Eye (tissue), 1 donor: Measurements from ENCODE around the gene MAP4K5.

Experiments used
- DNase-seq: peaks from one replicate; pipeline ENCODE4 v3.0.0-alpha.2; 2015

Gene MAP4K5

GRCh38 chr14:50398189-50398580 is 134.2 kb downstream of the MAP4K5 start:
- no peak for DNase-seq

- no peak for DNase-seq
These were observed 134.8 kb downstream of the MAP4K5 start for GRCh38 chr14:50397390-50398188.

- DNase-seq: peak; percentile 81
These were observed 135.6 kb downstream of the MAP4K5 start, which contains the start of gene CDKL1 for GRCh38 chr14:50396631-50397389. TSS of gene CDKL1 (minus strand) at chr14:50396881. CDS start at chr14:50395868, 1,013 bp downstream.

GRCh38 chr14:50395448-50395847 is 136.9 kb downstream of the MAP4K5 start:
- no peak for DNase-seq

- DNase-seq: no peak
These were observed 137.7 kb downstream of the MAP4K5 start for GRCh38 chr14:50394713-50395112.

- DNase-seq: no peak
These were observed 142.5 kb downstream of the MAP4K5 start for GRCh38 chr14:50389668-50390441.

- no peak for DNase-seq
These were observed 144.0 kb downstream of the MAP4K5 start for GRCh38 chr14:50388256-50388931.

GRCh38 chr14:50387548-50387947 is 144.8 kb downstream of the MAP4K5 start:
- DNase-seq: no peak

GRCh38 chr14:50383618-50384225 is 148.6 kb downstream of the MAP4K5 start:
- DNase-seq: no peak

- no peak for DNase-seq
These were observed 150.5 kb downstream of the MAP4K5 start for GRCh38 chr14:50381823-50382287.

GRCh38 chr14:50381008-50381407 is 151.4 kb downstream of the MAP4K5 start:
- DNase-seq: no peak

GRCh38 chr14:50380455-50380854 is 151.9 kb downstream of the MAP4K5 start:
- no peak for DNase-seq

- no peak for DNase-seq
These were observed 152.8 kb downstream of the MAP4K5 start for GRCh38 chr14:50379563-50379962.

- DNase-seq: no peak
These were observed 154.8 kb downstream of the MAP4K5 start for GRCh38 chr14:50377550-50378085.

GRCh38 chr14:50375760-50376159 is 156.6 kb downstream of the MAP4K5 start:
- DNase-seq: no peak

GRCh38 chr14:50373959-50374358 is 158.4 kb downstream of the MAP4K5 start:
- DNase-seq: no peak

GRCh38 chr14:50371546-50371945 is 160.8 kb downstream of the MAP4K5 start:
- DNase-seq: no peak
